ENCODE data around the gene SH3BP4. TPM values are rescaled to one million over a fixed set of nuclear protein-coding genes. Genes with fewer than 3 reads are reported as not detected.

The SH3BP4 gene
- polyA plus RNA-seq, 4 donors: 3.6 to 36.7 (median 17.4) TPM

- DNase-seq (no peak), FAIRE-seq (no peak)
- no peak overlapping the region for H3K27ac ChIP-seq (ENCODE audit: low read depth in 1 of 3, low read length in 2 of 3)
- no peak overlapping the region for H3K4me3 ChIP-seq (ENCODE audit: low read depth in 1 of 3, low read length in 3 of 3)
- no peaks in the 10 kb centered on the region for H3K9me3 ChIP-seq (ENCODE audit: control insufficient read depth in 2 of 2, insufficient read depth in 1 of 2, low read depth in 1 of 2, low read length in 1 of 2)
- H3K36me3 ChIP-seq (ENCODE audit: control insufficient read depth in 3 of 3, insufficient read depth in 2 of 3, low read depth in 1 of 3, low read length in 3 of 3): no peaks in the 10 kb centered on the region
- peaks cover 0 to 3% (median 0%) of the 10 kb centered on the region in 3 donors for H3K27me3 ChIP-seq (ENCODE audit: control insufficient read depth in 3 of 3, insufficient read depth in 3 of 3, low read length in 3 of 3)
- H3K4me1 ChIP-seq (ENCODE audit: control insufficient read depth in 3 of 3, insufficient read depth in 2 of 3, low read depth in 1 of 3, low read length in 2 of 3): no peaks in the 10 kb centered on the region
- WGBS, 3 donors: 84 to 90% (median 85%) methylated on average over 6 of the region's 6 CpGs
These were observed 145.4 kb downstream of the SH3BP4 start for GRCh38 chr2:235097196-235097595.

- H3K4me1 ChIP-seq (ENCODE audit: control insufficient read depth in 3 of 3, insufficient read depth in 2 of 3, low read depth in 1 of 3, low read length in 2 of 3): no peaks in the 10 kb centered on the region
- H3K36me3 ChIP-seq (ENCODE audit: control insufficient read depth in 3 of 3, insufficient read depth in 2 of 3, low read depth in 1 of 3, low read length in 3 of 3): no peaks in the 10 kb centered on the region
- no peak overlapping the region for H3K4me3 ChIP-seq (ENCODE audit: low read depth in 1 of 3, low read length in 3 of 3)
- WGBS, 3 donors: 31 to 58% (median 46%) methylated on average over 4 of the region's 4 CpGs
- DNase-seq (no peak), FAIRE-seq (no peak)
- no peak overlapping the region for H3K27ac ChIP-seq (ENCODE audit: low read depth in 1 of 3, low read length in 2 of 3)
- H3K27me3 ChIP-seq (ENCODE audit: control insufficient read depth in 3 of 3, insufficient read depth in 3 of 3, low read length in 3 of 3): peaks cover 0 to 3% (median 0%) of the 10 kb centered on the region in 3 donors
- no peaks in the 10 kb centered on the region for H3K9me3 ChIP-seq (ENCODE audit: control insufficient read depth in 2 of 2, insufficient read depth in 1 of 2, low read depth in 1 of 2, low read length in 1 of 2)
These were observed 146.5 kb downstream of the SH3BP4 start for GRCh38 chr2:235098269-235098668.

- H3K27me3 ChIP-seq (ENCODE audit: control insufficient read depth in 3 of 3, insufficient read depth in 3 of 3, low read length in 3 of 3): peaks cover 0 to 3% (median 0%) of the 10 kb centered on the region in 3 donors
- no peak overlapping the region for H3K27ac ChIP-seq (ENCODE audit: low read depth in 1 of 3, low read length in 2 of 3)
- 75 to 83% (median 77%) methylated on average over 9 of the region's 9 CpGs for WGBS, 3 donors
- H3K36me3 ChIP-seq (ENCODE audit: control insufficient read depth in 3 of 3, insufficient read depth in 2 of 3, low read depth in 1 of 3, low read length in 3 of 3): no peaks in the 10 kb centered on the region
- H3K9me3 ChIP-seq (ENCODE audit: control insufficient read depth in 2 of 2, insufficient read depth in 1 of 2, low read depth in 1 of 2, low read length in 1 of 2): no peaks in the 10 kb centered on the region
- no peak overlapping the region for H3K4me3 ChIP-seq (ENCODE audit: low read depth in 1 of 3, low read length in 3 of 3)
- FAIRE-seq: no peak
- H3K4me1 ChIP-seq (ENCODE audit: control insufficient read depth in 3 of 3, insufficient read depth in 2 of 3, low read depth in 1 of 3, low read length in 2 of 3): no peaks in the 10 kb centered on the region
- no peak for DNase-seq
These were observed 147.1 kb downstream of the SH3BP4 start for GRCh38 chr2:235098736-235099494.

GRCh38 chr2:235102896-235103295 lies 151.1 kb downstream of the SH3BP4 start:
- DNase-seq: no peak
- no peak for FAIRE-seq

More at GRCh38 chr2:235102896-235103295, 151.1 kb downstream of the SH3BP4 start:
- H3K36me3 ChIP-seq (ENCODE audit: control insufficient read depth in 3 of 3, insufficient read depth in 2 of 3, low read depth in 1 of 3, low read length in 3 of 3): no peaks in the 10 kb centered on the region
- H3K4me1 ChIP-seq (ENCODE audit: control insufficient read depth in 3 of 3, insufficient read depth in 2 of 3, low read depth in 1 of 3, low read length in 2 of 3): no peaks in the 10 kb centered on the region
- no peaks in the 10 kb centered on the region for H3K9me3 ChIP-seq (ENCODE audit: control insufficient read depth in 2 of 2, insufficient read depth in 1 of 2, low read depth in 1 of 2, low read length in 1 of 2)
- WGBS, 3 donors: 68 to 93% (median 89%) methylated on average over 9 of the region's 9 CpGs
- no peak overlapping the region for H3K4me3 ChIP-seq (ENCODE audit: low read depth in 1 of 3, low read length in 3 of 3)
- H3K27me3 ChIP-seq (ENCODE audit: control insufficient read depth in 3 of 3, insufficient read depth in 3 of 3, low read length in 3 of 3): peaks cover 0 to 3% (median 0%) of the 10 kb centered on the region in 3 donors
- H3K27ac ChIP-seq (ENCODE audit: low read depth in 1 of 3, low read length in 2 of 3): no peak overlapping the region

Data from small intestine (tissue), 7 donors.